ENCODE data around the gene XG.
"Not testable (repeated sequence)": the region's sequence is repeated elsewhere in the genome, so short reads cannot be mapped to it uniquely, and the experiment has no call there.

- peak; percentile 47 to 60 for TF ChIP-seq CTCF (conservative IDR thresholded peaks at IDR 0.05 in 1 of 2, IDR thresholded peaks at IDR 0.05 in 1 of 2; ENCODE audit: low read depth in 1 of 2, low read length in 2 of 2)
- TF ChIP-seq EZH2 (IDR thresholded peaks at IDR 0.05; ENCODE audit: low read length, missing control alignments) = not testable (repeated sequence)
These were observed 60.5 kb downstream of the XG start for GRCh38 chrX:2812161-2812907.

Measured in fibroblast of lung (primary cell).